Epithelial cell of esophagus (primary cell): ENCODE results near the gene HS6ST3.
"Not testable (repeated sequence)": the region's sequence is repeated elsewhere in the genome, so short reads cannot be mapped to it uniquely, and the experiment has no call there.

ENCODE experiments used
- DNase-seq: peaks from one replicate; pipeline ENCODE4 v3.0.0; 2010; ENCODE audit warnings: low read depth
- H3K4me3 ChIP-seq: 2 replicates; pipeline ENCODE4 v1.5.1; 2011; ENCODE audit warnings: mild to moderate bottlenecking, low read length, control low read depth
- TF ChIP-seq, protein P1 (sequence below): IDR thresholded peaks from 2 replicates; pipeline ENCODE4 v1.5.1; 2011; ENCODE audit warnings: low read depth, mild to moderate bottlenecking, low read length, control low read depth, inconsistent platforms; ENCODE audit not compliant: insufficient read depth; ENCODE audit errors: missing control alignments

The HS6ST3 gene

DNA sequence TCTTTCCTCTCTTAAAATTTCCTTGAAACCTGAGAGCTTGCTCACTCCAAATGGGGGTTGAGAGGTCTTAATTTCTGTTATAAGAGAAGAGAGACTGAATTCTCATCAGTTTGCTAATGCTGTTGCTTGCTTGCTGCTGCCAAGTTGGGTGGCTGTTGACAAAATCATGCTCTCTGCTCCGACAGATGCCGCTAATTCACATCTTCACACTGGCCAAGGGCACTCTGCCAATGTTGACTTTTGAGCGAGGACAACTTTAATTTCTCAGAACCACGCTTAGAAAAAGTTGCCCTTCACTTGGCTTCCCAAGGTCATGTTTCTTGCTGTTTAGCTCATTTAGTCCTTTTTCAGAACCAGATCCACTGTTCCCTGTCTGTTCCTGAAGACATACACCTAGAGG, 402.9 kb downstream of the HS6ST3 start:
- DNase-seq: no peak
- TF ChIP-seq, protein P1, sequence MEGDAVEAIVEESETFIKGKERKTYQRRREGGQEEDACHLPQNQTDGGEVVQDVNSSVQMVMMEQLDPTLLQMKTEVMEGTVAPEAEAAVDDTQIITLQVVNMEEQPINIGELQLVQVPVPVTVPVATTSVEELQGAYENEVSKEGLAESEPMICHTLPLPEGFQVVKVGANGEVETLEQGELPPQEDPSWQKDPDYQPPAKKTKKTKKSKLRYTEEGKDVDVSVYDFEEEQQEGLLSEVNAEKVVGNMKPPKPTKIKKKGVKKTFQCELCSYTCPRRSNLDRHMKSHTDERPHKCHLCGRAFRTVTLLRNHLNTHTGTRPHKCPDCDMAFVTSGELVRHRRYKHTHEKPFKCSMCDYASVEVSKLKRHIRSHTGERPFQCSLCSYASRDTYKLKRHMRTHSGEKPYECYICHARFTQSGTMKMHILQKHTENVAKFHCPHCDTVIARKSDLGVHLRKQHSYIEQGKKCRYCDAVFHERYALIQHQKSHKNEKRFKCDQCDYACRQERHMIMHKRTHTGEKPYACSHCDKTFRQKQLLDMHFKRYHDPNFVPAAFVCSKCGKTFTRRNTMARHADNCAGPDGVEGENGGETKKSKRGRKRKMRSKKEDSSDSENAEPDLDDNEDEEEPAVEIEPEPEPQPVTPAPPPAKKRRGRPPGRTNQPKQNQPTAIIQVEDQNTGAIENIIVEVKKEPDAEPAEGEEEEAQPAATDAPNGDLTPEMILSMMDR: no peak
- H3K4me3 ChIP-seq: no peak overlapping the region

- no peak overlapping the region for H3K4me3 ChIP-seq
- TF ChIP-seq, protein P1: no peak
- no peak for DNase-seq
These were observed 409.7 kb downstream of the HS6ST3 start for GRCh38 chr13:96499656-96500055.

DNA sequence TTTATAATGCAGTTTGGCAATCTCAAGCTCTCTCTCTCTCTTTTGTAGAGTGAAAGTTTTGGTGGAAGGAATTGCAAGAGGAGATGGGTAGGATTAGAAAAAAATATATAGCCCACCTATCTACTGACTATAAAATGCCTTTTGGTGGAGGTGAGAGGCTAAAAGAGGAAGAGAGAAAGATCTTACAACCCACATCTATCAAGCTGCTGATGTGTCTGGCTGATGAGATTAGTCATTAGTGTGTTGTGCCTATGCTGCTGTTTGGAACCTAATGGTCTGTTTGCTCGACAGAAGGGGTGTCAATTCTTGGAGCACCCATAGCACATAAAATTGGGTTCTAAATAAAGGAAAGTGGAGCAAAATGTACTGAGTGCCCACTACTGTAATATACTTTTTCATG, 411.0 kb downstream of the HS6ST3 start:
- TF ChIP-seq, protein P1: no peak
- H3K4me3 ChIP-seq: no peak overlapping the region
- no peak for DNase-seq

- DNase-seq: no peak
- TF ChIP-seq, protein P1: no peak
- H3K4me3 ChIP-seq: no peak overlapping the region
These were observed 413.6 kb downstream of the HS6ST3 start for GRCh38 chr13:96503481-96503880.

DNA sequence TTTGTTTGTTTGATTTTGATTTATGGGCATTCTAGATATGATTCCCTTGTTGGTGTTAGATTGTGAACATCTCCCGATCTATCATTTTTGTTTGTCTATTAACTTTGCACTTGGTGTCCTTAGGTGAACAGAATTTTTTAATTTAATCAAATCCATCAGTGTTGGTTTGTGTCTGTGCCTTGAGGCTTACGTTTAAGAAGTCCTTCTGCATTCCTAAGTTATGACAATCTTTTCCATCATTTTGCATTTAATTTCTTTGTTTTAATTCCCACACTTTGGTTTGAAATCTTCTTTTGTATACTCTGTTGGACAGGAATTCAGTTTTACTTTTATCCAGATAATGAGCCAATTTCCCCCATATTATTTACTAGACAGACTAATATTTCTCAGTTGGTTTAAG, 421.7 kb downstream of the HS6ST3 start:
- TF ChIP-seq, protein P1: no peak
- no peak overlapping the region for H3K4me3 ChIP-seq
- peak; percentile 18 for DNase-seq

- H3K4me3 ChIP-seq: no peak overlapping the region
- TF ChIP-seq, protein P1: no peak
- DNase-seq: peak; percentile 42
These were observed 429.5 kb downstream of the HS6ST3 start for GRCh38 chr13:96519380-96519779.

DNA sequence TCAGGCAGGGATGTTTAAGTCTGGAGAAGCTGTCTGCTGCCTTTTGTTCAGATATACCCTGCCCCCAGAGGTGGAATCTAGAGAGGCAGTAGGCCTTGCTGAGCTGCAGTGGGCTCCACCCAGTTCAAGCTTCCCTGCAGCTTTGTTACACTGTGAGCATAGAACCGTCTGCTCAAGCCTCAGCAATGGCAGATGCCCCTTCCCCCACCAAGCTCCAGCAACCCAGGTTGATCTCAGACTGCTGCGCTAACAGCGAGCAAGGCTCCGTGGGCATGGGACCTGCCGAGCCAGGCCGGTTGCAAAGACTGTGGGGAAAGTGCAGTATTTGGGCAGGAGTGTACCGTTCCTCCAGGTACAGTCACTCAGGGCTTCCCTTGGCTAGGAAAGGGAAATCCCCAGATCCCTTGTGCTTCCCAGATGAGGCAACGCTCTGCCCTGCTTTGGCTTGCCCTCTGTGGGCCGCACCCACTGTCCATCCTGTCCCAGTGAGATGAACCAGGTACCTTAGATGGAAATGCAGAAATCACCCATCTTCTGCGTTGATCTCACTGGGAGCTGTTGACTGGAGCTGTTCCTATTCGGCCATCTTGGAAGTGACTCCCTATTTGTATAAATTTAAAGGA, 434.6 kb downstream of the HS6ST3 start:
- DNase-seq: peak; percentile 72

More for the DNA sequence above, 434.6 kb downstream of the HS6ST3 start:
- not testable (repeated sequence) for H3K4me3 ChIP-seq
